T-helper 2 cell treated with Interferon-gamma antibody and Interleukin-4, amounts not matched to agents 5 μg/mL and 100 μg/mL, for 36 hours (primary cell): ENCODE data around the gene PTPRM.

ENCODE experiments used
- DNase-seq: peaks from one replicate; pipeline ENCODE4 v3.0.0; 2021; ENCODE audit warnings: low spot score
- H3K27ac Mint-ChIP-seq: one replicate; pipeline ENCODE4 v1.8.0; 2021; ENCODE audit warnings: mild to moderate bottlenecking, mixed read lengths
- H3K27me3 Mint-ChIP-seq: one replicate; pipeline ENCODE4 v1.8.0; 2021; ENCODE audit warnings: low read depth, mixed read lengths
- H3K36me3 Mint-ChIP-seq: one replicate; pipeline ENCODE4 v1.8.0; 2021; ENCODE audit warnings: low read depth, mixed read lengths
- H3K4me1 Mint-ChIP-seq: one replicate; pipeline ENCODE4 v1.8.0; 2021; ENCODE audit warnings: low read depth, mixed read lengths
- H3K4me3 Mint-ChIP-seq: one replicate; pipeline ENCODE4 v1.8.0; 2022; ENCODE audit warnings: mild to moderate bottlenecking, moderate library complexity, mixed read lengths
- H3K9me3 Mint-ChIP-seq: one replicate; pipeline ENCODE4 v1.8.0; 2021; ENCODE audit warnings: mixed read lengths

PTPRM gene

GRCh38 chr18:8257851-8258434, 690.8 kb downstream of the PTPRM start:
- no peaks in the 10 kb centered on the region for H3K27me3 Mint-ChIP-seq
- DNase-seq = no peak
- no peak overlapping the region for H3K4me3 Mint-ChIP-seq
- no peak overlapping the region for H3K27ac Mint-ChIP-seq
- no peaks in the 10 kb centered on the region for H3K9me3 Mint-ChIP-seq
- H3K36me3 Mint-ChIP-seq = no peaks in the 10 kb centered on the region
- no peaks in the 10 kb centered on the region for H3K4me1 Mint-ChIP-seq

GRCh38 chr18:8260319-8260718, 693.2 kb downstream of the PTPRM start:
- no peak for DNase-seq
- Mint-ChIP-seq H3K4me3 (no peak overlapping the region), H3K4me1 (no peaks in the 10 kb centered on the region), H3K27ac (no peak overlapping the region), H3K36me3 (no peaks in the 10 kb centered on the region), H3K9me3 (no peaks in the 10 kb centered on the region), H3K27me3 (no peaks in the 10 kb centered on the region)

GRCh38 chr18:8260827-8261226, 693.7 kb downstream of the PTPRM start:
- no peaks in the 10 kb centered on the region for H3K27me3 Mint-ChIP-seq
- no peaks in the 10 kb centered on the region for H3K36me3 Mint-ChIP-seq
- no peaks in the 10 kb centered on the region for H3K4me1 Mint-ChIP-seq
- H3K27ac Mint-ChIP-seq = no peak overlapping the region
- DNase-seq = no peak
- no peaks in the 10 kb centered on the region for H3K9me3 Mint-ChIP-seq
- no peak overlapping the region for H3K4me3 Mint-ChIP-seq

GRCh38 chr18:8261651-8262091, 694.6 kb downstream of the PTPRM start:
- no peaks in the 10 kb centered on the region for H3K36me3 Mint-ChIP-seq
- DNase-seq = no peak
- no peak overlapping the region for H3K27ac Mint-ChIP-seq
- H3K9me3 Mint-ChIP-seq = no peaks in the 10 kb centered on the region
- no peak overlapping the region for H3K4me3 Mint-ChIP-seq
- H3K4me1 Mint-ChIP-seq = no peaks in the 10 kb centered on the region
- H3K27me3 Mint-ChIP-seq = no peaks in the 10 kb centered on the region

- H3K4me3 Mint-ChIP-seq = no peak overlapping the region
Observed at GRCh38 chr18:8262221-8262620, 695.1 kb downstream of the PTPRM start.

GRCh38 chr18:8264116-8264515, 697.0 kb downstream of the PTPRM start:
- DNase-seq = no peak
- Mint-ChIP-seq H3K4me1 (no peaks in the 10 kb centered on the region), H3K27ac (no peak overlapping the region), H3K36me3 (no peaks in the 10 kb centered on the region), H3K27me3 (no peaks in the 10 kb centered on the region), H3K9me3 (no peaks in the 10 kb centered on the region), H3K4me3 (no peak overlapping the region)

More at GRCh38 chr18:8262221-8262620, 695.1 kb downstream of the PTPRM start:
- Mint-ChIP-seq H3K9me3 (no peaks in the 10 kb centered on the region), H3K27me3 (no peaks in the 10 kb centered on the region), H3K27ac (no peak overlapping the region), H3K4me1 (no peaks in the 10 kb centered on the region), H3K36me3 (no peaks in the 10 kb centered on the region)
- DNase-seq = no peak

- Mint-ChIP-seq H3K27ac (no peak overlapping the region), H3K4me3 (no peak overlapping the region), H3K36me3 (no peaks in the 10 kb centered on the region), H3K4me1 (no peaks in the 10 kb centered on the region), H3K9me3 (no peaks in the 10 kb centered on the region), H3K27me3 (no peaks in the 10 kb centered on the region)
- no peak for DNase-seq
Observed at GRCh38 chr18:8264861-8265411, 697.8 kb downstream of the PTPRM start.

- H3K4me3 Mint-ChIP-seq = no peak overlapping the region
- H3K4me1 Mint-ChIP-seq = no peaks in the 10 kb centered on the region
- H3K27me3 Mint-ChIP-seq = no peaks in the 10 kb centered on the region
- H3K36me3 Mint-ChIP-seq = no peaks in the 10 kb centered on the region
- no peaks in the 10 kb centered on the region for H3K9me3 Mint-ChIP-seq
- H3K27ac Mint-ChIP-seq = no peak overlapping the region
- DNase-seq = no peak
Observed at GRCh38 chr18:8272254-8272653, 705.1 kb downstream of the PTPRM start.

GRCh38 chr18:8274370-8274769, 707.3 kb downstream of the PTPRM start:
- no peak overlapping the region for H3K27ac Mint-ChIP-seq
- no peaks in the 10 kb centered on the region for H3K4me1 Mint-ChIP-seq
- no peak for DNase-seq
- no peaks in the 10 kb centered on the region for H3K9me3 Mint-ChIP-seq
- no peaks in the 10 kb centered on the region for H3K36me3 Mint-ChIP-seq
- H3K4me3 Mint-ChIP-seq = no peak overlapping the region
- no peaks in the 10 kb centered on the region for H3K27me3 Mint-ChIP-seq

GRCh38 chr18:8276406-8276805, 709.3 kb downstream of the PTPRM start:
- H3K4me1 Mint-ChIP-seq = no peaks in the 10 kb centered on the region
- no peaks in the 10 kb centered on the region for H3K36me3 Mint-ChIP-seq
- H3K4me3 Mint-ChIP-seq = no peak overlapping the region
- H3K27me3 Mint-ChIP-seq = no peaks in the 10 kb centered on the region
- H3K27ac Mint-ChIP-seq = no peak overlapping the region
- DNase-seq = no peak
- H3K9me3 Mint-ChIP-seq = no peaks in the 10 kb centered on the region

GRCh38 chr18:8277270-8277669, 710.2 kb downstream of the PTPRM start:
- H3K4me1 Mint-ChIP-seq = no peaks in the 10 kb centered on the region
- no peak overlapping the region for H3K27ac Mint-ChIP-seq
- H3K9me3 Mint-ChIP-seq = no peaks in the 10 kb centered on the region

GRCh38 chr18:8279346-8279745, 712.2 kb downstream of the PTPRM start:
- no peak overlapping the region for H3K27ac Mint-ChIP-seq
- no peaks in the 10 kb centered on the region for H3K9me3 Mint-ChIP-seq
- no peaks in the 10 kb centered on the region for H3K4me1 Mint-ChIP-seq
- no peak for DNase-seq
- no peaks in the 10 kb centered on the region for H3K27me3 Mint-ChIP-seq
- H3K36me3 Mint-ChIP-seq = no peaks in the 10 kb centered on the region
- no peak overlapping the region for H3K4me3 Mint-ChIP-seq

More at GRCh38 chr18:8277270-8277669, 710.2 kb downstream of the PTPRM start:
- H3K27me3 Mint-ChIP-seq = no peaks in the 10 kb centered on the region
- H3K4me3 Mint-ChIP-seq = no peak overlapping the region
- no peak for DNase-seq
- no peaks in the 10 kb centered on the region for H3K36me3 Mint-ChIP-seq

- Mint-ChIP-seq H3K27me3 (no peaks in the 10 kb centered on the region), H3K9me3 (no peaks in the 10 kb centered on the region), H3K4me3 (no peak overlapping the region), H3K4me1 (no peaks in the 10 kb centered on the region), H3K27ac (no peak overlapping the region), H3K36me3 (no peaks in the 10 kb centered on the region)
- DNase-seq = no peak
Observed at GRCh38 chr18:8279781-8280330, 712.7 kb downstream of the PTPRM start.

GRCh38 chr18:8283891-8284585, 716.9 kb downstream of the PTPRM start:
- no peak for DNase-seq
- H3K4me3 Mint-ChIP-seq = no peak overlapping the region
- no peaks in the 10 kb centered on the region for H3K4me1 Mint-ChIP-seq
- H3K9me3 Mint-ChIP-seq = no peaks in the 10 kb centered on the region
- no peaks in the 10 kb centered on the region for H3K36me3 Mint-ChIP-seq
- H3K27ac Mint-ChIP-seq = no peak overlapping the region
- H3K27me3 Mint-ChIP-seq = no peaks in the 10 kb centered on the region
